GM18499 (cell line): ENCODE measurements around the gene PCNX2.
"Not testable (repeated sequence)": the region's sequence is repeated elsewhere in the genome, so short reads cannot be mapped to it uniquely, and the experiment has no call there.

Source experiments
- ATAC-seq: cut with Tn5 transposase; IDR thresholded peaks from one replicate; pipeline ENCODE4 v1.9.1; 2021; ENCODE audit warnings: moderate number of reproducible peaks; ENCODE audit not compliant: insufficient read depth, unreplicated experiment

Gene PCNX2

DNA sequence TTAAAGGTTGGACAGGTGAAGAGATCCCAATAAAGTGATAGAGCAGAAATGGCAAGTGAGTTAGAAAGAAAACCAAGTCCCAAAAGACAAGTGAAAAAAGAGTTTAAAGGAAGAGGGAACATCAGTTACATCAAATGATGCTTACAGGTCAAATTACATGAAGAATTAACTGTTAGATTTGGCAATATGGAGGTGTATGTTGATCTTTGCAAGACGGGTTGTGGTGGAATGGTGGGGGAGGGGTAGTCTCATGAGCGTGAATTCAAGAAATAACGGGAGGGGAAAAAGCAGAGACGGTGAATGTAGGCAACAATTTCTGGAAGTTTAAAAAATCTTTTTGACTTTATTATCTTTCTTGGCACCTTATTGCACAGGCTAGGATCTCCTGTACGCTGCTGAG is 268.5 kb downstream of the PCNX2 start:
- no peak for ATAC-seq

DNA sequence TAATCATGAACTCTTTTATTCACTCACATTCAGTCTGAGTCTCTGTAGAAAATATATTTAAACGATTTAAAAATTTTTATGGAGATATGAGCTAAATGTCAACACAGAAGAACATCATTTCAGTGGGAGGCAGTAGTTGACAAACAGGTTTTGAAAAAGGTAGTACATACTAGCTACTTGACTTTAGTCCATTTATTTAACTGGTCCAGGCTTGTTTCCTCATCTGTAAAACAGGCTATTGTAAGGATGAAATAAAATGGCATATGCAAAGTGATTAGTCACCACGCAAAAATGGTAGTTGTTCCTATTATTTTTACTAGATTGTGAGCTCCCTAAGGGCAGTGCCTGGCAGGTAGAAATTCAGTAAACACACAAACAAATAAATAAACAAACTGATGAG is 270.0 kb downstream of the PCNX2 start:
- no peak for ATAC-seq

DNA sequence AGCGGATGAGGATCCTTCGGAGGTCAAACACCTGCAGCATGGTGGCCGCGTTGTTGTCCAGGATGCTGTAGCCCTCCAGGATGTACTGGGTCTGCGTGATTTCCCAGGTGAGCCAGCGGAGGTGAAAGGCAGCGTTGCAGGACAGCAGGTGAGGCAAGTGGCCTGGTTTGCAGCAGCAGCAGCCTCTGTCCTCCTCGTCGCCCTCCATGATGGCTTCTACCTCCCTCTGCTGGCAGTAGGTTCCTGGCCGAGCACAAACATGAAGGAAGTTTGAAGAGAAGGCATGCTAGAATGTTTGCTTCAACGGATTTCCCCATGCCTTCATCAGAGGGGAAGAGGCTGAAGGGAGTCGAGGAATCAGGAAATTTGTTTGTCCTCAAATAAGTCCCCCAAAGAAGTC is 270.4 kb downstream of the PCNX2 start:
- ATAC-seq: no peak

DNA sequence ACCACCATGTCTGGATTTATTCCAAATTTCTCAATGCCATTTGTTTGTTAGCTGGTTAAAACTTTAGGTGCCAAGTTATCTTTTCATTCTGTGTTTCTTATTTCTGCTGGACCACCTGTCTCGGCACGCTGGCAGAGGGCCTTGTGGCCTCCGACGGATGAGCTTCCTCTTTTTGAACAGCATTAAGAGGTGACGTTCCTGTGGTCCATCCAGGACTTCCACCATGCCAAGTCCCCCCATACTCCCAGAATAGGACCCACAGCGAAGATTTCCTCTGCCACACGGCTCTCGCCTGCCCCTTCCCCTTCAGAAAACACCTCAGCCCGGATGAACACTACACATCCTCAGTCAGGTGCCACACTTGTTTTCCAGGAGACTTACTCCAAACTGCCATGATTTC is 271.3 kb downstream of the PCNX2 start:
- ATAC-seq: no peak

DNA sequence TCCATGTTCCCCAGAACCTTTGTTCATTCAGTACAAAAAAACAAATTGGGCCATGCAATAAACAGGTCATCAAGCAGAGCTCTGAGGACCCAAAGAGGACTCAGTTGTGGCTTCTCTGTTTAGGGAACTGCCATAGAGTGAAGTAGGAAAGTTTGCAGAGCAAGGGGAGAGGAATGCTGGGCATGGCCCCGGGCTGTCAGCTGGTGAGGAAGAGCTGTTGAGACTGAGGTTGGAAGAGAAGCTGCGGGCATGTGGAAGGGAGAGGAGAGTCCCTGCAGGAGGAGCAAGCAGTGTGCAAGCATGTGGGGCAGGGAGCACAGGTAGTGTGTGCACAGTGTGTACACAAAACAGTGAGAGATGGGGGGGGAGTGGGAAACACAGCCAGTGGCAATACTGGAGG is 273.3 kb downstream of the PCNX2 start:
- ATAC-seq: no peak

DNA sequence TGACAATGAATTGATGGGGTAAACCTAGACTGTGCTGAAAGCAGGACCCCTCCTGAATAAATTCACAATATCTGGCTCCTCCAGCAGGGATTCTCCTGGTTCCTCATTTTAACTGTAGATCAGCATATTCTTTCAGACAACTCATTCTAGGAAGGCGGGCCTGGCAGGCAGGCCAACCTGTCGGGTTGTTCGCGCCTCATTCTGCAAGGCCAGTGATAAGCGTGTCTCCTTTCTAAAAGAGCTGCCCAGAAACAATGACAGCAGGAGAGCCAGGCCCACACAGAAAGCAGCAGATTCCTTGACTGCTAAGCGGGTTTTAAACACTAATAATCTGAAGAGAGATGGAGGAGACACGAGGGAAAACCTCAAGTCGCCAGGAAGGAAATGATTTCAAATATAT is 275.1 kb downstream of the PCNX2 start:
- ATAC-seq: no peak

DNA sequence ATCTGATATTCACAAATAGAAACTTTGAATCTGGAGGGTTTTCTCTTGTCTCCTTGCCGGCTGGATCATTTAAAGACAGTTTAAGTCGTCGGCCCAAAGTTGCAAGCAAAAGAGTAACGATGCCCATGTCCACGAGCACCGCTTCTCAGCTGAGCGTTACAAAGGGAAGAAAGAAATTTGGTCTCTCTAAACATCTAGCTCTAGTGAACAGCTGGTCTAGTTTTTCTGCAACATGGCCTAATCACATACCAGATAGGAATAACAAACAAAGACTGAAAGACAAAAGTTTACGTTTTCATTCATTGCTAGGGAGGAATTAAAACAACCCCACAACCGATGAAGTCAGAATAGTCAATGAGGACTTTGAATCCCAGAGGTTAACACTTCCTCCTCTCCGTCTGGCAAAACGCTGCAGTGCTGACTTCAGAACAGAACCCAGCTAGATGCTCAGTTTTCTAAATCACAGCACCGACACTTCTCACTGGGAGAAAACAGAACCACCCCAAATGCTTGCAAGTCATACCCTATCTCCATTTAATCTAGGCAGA is 275.7 kb downstream of the PCNX2 start:
- no peak for ATAC-seq

DNA sequence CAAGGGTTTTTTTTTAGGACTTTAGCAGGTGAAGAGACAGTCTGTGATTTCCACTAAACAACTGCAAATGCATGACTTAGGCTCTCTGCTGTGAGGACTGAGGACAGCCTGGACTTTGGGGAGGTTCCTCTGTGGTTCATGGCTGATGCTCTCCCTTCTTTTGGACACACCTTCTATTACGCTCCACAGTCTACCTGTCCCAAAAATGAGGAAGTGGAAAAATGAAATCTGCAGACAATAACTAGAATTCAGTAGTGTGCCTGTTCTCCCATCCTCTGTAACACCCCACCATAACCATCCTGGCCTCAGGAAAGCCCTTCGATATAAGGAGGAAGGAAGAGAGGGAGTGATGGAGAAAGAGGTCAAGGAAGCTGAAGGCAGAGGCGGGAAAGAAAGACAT is 276.4 kb downstream of the PCNX2 start:
- no peak for ATAC-seq

DNA sequence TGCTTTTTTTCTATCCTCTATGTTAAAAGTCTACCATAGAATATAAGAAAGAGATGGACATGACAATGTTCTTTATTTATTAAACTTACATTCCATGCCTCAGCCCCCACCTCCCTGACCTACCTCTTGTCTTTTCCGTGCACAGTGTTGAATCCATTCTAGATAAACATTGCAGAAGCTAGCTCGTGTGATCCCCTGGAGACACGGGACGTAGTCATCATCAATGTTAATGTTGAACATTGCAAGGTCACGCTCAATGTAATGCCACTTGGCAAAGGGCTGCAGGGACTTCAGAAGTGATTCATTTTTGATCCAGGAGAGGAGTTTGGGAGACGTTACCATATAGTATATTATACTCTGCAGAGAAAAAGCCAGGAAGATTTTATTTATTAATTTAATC is 278.7 kb downstream of the PCNX2 start:
- no peak for ATAC-seq

DNA sequence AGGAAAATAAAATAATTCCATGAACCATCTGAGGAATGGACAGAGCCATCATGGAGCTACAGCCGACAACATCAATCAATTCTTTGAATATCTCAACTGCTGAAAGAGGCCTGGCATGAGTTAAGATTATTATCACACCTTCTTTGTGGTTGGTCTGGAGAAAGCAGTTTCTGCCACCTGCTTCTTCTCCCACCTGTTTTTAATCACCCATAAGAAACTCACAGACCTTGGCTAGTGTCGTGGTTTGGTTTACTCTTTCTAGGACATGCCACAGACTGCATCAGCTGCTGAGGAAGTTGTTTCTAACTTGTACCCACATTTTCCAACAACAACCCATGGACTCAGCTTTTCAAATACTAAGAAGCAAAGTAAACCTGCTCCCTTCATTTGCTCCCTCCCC is 279.6 kb downstream of the PCNX2 start:
- ATAC-seq: no peak

DNA sequence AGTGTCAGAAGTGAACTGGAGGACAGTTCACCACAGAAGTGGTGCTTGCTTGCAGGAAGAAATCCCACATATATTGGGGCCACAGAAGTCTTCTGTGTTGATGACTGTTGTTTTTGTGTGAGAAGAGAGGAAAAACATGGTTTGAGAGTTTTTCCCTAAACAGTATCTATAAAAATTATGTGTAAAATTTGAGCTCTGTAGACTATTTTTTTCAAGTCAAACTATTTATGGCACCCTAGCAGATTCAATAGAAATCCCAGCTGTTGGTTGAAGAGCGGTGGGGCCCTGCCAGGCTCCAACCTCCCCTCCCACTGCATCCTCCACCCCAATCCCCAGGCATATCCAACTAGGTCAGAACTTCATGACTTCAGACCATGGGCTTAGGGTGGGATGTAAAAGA is 283.5 kb downstream of the PCNX2 start:
- no peak for ATAC-seq

DNA sequence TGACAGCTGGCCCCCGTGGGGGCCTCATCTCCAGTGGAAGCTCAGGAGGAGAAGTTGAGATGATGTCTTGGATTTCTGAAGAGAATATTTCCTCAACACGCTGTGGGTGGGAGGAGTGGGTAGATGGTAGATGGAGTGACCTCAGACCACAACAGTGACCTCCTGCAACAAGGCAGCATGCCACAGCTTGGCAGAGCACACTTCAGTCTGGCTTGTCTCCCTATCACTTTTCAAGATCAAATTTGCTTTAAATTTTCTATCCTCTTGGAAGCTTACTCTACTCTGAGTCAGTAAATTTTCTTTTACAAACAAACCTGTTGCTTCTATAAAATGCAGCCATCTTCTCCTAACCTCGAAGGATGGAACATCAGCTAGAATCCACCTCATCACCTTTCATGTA is 285.4 kb downstream of the PCNX2 start:
- ATAC-seq: no peak

DNA sequence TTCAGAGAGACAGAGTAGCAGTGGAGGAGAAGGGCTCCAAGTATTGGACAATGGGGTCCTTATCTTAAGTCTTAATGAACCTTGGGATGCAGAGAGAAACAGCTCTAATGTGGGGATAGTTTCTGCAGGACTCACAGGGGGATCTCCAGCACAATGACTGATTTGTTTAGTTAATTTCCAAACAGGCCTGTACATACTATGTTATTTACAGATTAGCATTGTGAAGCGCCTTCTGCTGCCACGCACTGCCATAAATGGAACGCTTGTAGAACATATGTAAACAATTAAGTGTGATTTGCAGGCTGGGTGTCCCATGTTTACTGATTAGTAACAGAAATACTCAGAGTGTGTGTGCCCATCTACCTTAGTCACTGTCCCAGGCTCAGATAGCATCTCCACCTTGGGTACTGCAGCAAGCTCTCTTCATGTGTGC is 289.0 kb downstream of the PCNX2 start:
- ATAC-seq: no peak

DNA sequence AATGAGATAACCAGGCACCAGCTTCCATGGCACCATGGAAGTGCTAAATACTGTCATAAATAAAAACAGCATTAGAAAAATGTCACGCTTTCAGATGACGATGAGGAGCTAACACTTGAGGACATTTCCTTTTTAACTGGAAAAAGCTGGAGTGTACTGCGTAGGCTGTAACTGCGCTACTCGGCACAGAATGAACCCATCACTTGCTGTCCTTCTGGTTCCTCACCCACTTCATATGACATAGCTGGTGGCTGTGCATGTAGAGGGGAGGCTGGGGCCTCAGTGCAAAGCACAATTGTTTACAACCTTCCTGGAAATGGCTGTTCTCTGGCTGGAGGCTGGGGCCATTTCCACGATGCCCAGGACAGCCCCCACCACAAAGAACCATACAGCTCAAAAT is 289.4 kb downstream of the PCNX2 start:
- no peak for ATAC-seq

DNA sequence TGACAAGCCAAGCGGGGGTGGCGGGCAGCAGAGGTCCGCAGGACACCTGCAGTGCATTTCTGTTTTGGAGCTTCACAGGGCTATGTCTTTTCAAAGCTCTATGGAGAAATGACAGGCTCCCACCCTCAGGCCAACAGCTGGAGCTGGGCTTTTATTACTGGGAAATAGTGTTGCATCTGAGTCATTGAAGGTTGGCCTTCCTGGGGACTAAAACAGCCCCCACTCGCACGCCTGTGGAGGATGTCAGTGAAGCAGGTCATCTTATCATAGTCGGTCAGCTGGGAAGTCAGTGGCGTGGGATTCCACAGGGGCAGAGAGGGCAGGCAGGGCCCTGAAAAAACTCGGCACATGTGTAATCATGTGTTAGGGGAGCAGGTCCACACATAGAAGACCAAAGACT is 289.8 kb downstream of the PCNX2 start:
- ATAC-seq: no peak

DNA sequence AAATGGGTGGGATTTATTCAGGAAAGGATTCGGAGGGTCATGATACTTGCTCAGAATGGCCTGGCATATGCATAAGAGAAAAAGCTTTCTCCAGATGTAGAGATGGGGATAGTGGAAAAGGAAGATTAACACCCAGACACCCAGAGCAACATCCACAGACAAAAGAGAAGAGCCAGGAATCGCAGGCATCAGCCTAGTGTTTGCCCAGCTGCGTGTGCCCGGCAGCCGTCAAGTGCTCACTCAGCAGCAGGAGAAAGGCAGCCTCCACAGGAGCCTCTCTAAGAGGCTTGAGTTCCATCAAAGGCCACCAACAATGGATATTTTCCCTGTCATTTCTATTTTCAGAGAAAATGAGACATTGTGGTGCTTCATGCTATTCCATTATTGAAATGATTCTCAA is 290.4 kb downstream of the PCNX2 start:
- ATAC-seq: no peak

DNA sequence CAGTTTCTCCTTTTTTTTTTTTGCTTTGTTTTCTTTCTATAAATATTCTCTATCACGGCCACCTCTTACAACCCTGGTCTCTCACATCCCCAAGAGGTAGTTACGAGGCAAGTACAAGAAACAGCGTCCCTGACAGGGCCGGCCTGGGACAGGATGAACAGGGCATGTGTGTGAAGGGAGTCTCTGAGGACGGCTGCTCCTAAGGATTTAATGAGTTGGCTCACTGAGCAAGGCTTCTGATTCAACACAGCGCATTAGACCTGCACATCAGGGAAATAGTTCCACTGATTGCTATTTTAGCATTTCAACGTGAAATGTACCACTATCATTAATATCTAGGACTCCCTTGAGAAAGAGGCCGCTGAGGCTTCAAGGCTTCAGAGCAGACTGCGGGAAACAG is 291.1 kb downstream of the PCNX2 start:
- no peak for ATAC-seq

DNA sequence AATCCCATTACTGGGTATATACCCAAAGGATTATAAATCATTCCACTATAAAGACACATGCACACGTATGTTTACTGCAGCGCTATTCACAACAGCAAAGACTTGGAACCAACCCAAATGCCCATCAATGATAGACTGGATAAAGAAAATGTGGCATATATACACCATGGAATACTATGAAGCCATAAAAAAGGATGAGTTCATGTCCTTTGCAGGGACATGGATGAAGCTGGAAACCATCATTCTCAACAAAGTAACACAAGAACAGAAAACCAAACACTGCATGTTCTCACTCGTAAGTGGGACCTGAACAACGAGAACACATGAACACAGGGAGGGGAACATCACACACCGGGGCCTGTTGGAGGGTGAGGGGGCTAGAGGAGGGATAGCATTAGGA is 291.9 kb downstream of the PCNX2 start:
- not testable (repeated sequence) for ATAC-seq

DNA sequence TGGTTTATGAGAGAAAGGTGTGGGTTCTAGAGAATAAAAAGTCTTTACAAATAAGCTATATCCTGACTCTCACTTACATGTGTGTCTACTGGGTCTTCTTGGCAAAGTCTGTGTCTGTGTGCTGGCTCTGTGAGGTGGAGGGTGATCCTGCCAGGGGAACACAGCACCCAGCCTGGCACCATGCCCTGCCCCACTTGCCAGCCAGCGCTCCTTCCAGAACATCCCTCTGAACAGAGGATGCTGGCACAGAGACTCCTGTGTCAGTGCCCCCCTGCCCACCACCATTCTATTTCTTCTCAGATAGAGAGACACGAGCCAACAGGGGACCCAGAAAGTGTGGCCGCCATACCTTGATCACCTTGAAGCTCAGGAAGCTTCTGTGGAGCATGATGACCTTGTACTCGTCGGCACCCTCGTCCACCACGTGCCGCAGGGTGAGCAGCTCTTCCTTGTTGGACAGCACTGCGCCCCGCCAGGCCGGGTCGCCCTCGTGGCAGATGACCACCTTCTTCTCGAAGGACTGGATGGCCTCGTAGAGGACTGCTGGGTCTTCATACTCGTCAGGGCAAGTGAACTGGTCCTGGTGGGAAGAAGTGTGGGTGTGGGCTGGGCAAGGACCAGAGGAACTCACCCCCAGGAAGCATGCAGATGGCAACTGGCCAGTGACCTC is 295.4 kb downstream of the PCNX2 start:
- no peak for ATAC-seq

DNA sequence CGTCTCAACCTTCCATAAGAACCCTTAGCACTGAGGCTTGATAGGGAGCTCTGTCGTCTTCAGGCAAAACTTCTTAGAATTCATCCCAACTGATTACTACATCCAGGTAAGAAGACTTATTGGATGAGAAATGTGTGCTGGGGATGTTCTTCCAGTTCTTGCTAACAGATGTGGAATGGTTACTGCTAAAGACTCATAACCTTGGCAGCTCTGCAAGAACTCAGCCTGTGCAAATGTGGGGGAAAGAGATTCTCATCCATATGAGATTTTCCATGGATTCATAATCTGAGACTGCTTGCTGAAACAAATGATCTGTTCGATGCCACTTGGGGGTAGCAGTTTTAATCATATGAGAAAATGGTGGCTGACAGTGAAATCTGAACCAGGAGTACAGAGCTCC is 296.9 kb downstream of the PCNX2 start:
- no peak for ATAC-seq

DNA sequence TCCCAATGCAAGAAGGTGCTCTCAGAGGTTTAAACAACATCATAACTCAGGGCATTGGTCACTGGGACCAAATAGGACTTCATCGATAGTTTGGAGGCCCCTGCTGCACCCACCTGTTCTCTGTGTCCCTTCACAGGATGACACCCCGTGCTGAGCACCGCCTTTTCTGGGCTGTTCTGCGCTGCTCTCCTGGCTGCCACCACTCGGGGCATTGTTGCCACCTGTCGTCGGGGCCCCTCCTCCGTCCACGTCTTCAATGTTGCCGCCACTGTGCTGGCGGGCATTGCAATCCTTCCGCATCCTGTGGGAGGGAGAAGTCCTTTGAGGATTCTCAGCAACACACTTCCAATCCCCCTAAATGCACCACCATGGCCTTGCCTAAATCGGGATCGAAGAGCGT is 297.4 kb downstream of the PCNX2 start:
- no peak for ATAC-seq

DNA sequence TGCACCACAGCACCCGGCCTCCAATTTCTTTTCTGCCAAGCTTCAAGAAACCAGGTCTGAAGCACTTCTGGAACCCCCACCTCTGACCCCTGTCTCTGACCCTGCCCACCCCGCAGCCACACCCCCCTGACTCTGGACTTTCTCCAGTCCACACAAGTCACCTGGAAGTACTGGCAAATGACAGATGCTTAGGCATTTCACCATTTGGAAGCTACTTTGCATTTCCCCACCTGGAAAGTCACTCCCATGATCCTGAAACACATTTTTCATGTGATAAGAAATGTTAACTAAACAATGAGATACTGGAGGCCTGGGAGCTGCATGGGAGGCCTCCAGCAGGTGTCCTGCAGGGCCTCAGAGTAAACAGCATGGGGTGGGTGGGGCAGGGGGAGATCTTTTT is 299.4 kb downstream of the PCNX2 start:
- ATAC-seq: no peak

DNA sequence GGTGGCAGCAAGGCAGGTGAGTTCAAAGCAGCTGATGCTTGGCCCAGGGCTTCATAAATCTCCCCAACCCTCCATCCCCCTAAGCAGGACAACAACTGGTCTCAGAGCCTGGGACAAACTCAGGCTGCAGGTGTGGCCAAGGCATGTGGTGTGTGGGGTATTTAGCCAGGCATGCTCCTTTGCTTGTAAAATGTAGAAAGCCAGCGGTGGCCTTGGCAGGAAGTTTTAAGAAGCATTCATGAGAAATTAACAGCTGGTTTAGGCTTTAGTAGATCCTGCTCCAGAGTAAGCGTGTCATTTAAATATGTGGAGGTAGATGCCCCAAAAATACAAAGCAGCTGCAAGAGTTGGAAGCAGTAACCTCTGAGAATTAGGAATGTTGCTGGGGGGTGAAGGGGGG is 300.3 kb downstream of the PCNX2 start:
- ATAC-seq: no peak
